ENCODE data around the gene ERO1B.
"Not testable (repeated sequence)": the region's sequence is repeated elsewhere in the genome, so short reads cannot be mapped to it uniquely, and the experiment has no call there.

ERO1B gene

GRCh38 chr1:236247286-236247685 is 34.5 kb downstream of the ERO1B start:
- DNase-seq: no peak

GRCh38 chr1:236242568-236242967 is 39.2 kb downstream of the ERO1B start:
- no peak for DNase-seq

- no peak for DNase-seq
These were observed 41.1 kb downstream of the ERO1B start for GRCh38 chr1:236240675-236241074.

- no peak for DNase-seq
These were observed 42.6 kb downstream of the ERO1B start for GRCh38 chr1:236239092-236239585.

- DNase-seq: no peak
These were observed 46.6 kb downstream of the ERO1B start for GRCh38 chr1:236235116-236235515.

GRCh38 chr1:236228411-236228810 is 53.3 kb downstream of the ERO1B start:
- DNase-seq: no peak

GRCh38 chr1:236222632-236223031 is 59.1 kb downstream of the ERO1B start:
- no peak for DNase-seq

GRCh38 chr1:236220473-236220872 is 61.3 kb downstream of the ERO1B start:
- DNase-seq: no peak

GRCh38 chr1:236214761-236215160 is 67.0 kb downstream of the ERO1B start:
- no peak for DNase-seq

- DNase-seq: no peak
These were observed 68.2 kb downstream of the ERO1B start for GRCh38 chr1:236213534-236213933.

GRCh38 chr1:236211815-236212214 is 69.9 kb downstream of the ERO1B start:
- no peak for DNase-seq

GRCh38 chr1:236209713-236210112 is 72.0 kb downstream of the ERO1B start:
- no peak for DNase-seq

GRCh38 chr1:236209185-236209584 is 72.6 kb downstream of the ERO1B start:
- no peak for DNase-seq

- no peak for DNase-seq
These were observed 74.2 kb downstream of the ERO1B start for GRCh38 chr1:236207569-236207968.

- DNase-seq: no peak
These were observed 74.6 kb downstream of the ERO1B start for GRCh38 chr1:236207121-236207520.

- no peak for DNase-seq
These were observed 75.2 kb downstream of the ERO1B start for GRCh38 chr1:236206548-236206947.

- DNase-seq: no peak
These were observed 77.1 kb downstream of the ERO1B start for GRCh38 chr1:236204656-236205055.

GRCh38 chr1:236204039-236204438 is 77.7 kb downstream of the ERO1B start:
- no peak for DNase-seq

GRCh38 chr1:236201786-236202185 is 80.0 kb downstream of the ERO1B start:
- no peak for DNase-seq

- DNase-seq: no peak
These were observed 80.8 kb downstream of the ERO1B start for GRCh38 chr1:236200925-236201324.

GRCh38 chr1:236193184-236193583 is 88.6 kb downstream of the ERO1B start:
- DNase-seq: no peak

GRCh38 chr1:236188084-236188483 is 93.7 kb downstream of the ERO1B start:
- not testable (repeated sequence) for DNase-seq

- not testable (repeated sequence) for DNase-seq
These were observed 95.3 kb downstream of the ERO1B start for GRCh38 chr1:236186471-236186870.

- DNase-seq: no peak
These were observed 96.1 kb downstream of the ERO1B start for GRCh38 chr1:236185687-236186086.

GRCh38 chr1:236181059-236181458 is 100.7 kb downstream of the ERO1B start:
- DNase-seq: no peak

- no peak for DNase-seq
These were observed 102.1 kb downstream of the ERO1B start for GRCh38 chr1:236179634-236180033.
